Amniotic stem cell (primary cell): ENCODE data around the gene RAB41.
"Not testable (repeated sequence)": the region's sequence is repeated elsewhere in the genome, so short reads cannot be mapped to it uniquely, and the experiment has no call there.

Source experiments
- DNase-seq: peaks from one replicate; lab custom pipeline; 2025; lab: John Stamatoyannopoulos, UW

Gene RAB41

DNA sequence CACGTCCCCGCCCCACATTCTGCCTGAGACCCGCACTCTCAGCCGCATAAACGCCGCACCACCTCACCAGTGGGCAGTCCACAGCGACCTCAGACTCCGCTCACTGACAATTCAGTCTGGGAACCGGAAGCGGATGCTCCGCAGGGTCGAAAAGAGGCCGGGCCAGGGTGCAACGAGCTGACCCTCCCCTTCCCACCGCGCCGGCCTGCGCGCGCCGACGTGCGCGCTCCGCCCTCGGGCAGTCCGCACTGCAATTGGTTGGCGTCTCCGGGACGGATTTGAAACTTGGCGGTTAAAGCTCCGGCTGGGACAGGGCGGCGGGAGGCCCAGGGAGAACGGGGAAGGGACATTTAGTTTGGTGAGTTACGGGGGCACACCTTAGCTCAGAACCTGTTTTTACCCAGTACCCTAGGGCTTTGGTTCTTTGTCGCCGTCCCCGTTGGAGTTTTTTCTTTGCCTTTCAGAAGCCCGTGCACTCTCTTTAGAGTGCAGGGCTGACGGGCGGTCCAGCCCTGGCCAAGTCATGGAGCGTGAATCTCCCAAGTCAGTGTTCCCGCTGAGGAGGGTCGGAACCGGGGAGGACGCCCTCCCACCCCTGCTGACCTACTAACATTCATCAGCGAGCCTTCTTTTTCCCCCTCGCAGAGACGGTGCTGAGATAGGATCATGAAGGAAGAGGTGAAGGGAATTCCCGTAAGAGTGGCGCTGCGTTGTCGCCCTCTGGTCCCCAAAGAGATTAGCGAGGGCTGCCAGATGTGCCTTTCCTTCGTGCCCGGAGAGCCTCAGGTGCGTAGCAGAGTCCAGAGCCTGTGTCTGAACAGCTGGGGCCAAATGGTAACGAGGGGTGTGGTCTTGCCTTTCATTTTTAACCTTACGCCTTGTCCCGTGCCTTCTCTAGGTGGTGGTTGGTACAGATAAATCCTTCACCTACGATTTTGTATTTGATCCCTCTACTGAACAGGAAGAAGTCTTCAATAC is 8.1 kb downstream of the RAB41 start, which contains the start of the genes KIF4A and PDZD11:
Gene KIF4A, plus strand, starts transcription at position 312 of the 978 bp plus-strand sequence. Its CDS starts 355 bp downstream, at position 667.
Gene PDZD11, minus strand, starts transcription at position 135 of the 978 bp plus-strand sequence. CDS start 586 bp downstream, outside the sequence.
- peak; percentile 49 for DNase-seq

GRCh38 chrX:70292788-70293187 is 10.8 kb downstream of the RAB41 start:
- DNase-seq: no peak

DNA sequence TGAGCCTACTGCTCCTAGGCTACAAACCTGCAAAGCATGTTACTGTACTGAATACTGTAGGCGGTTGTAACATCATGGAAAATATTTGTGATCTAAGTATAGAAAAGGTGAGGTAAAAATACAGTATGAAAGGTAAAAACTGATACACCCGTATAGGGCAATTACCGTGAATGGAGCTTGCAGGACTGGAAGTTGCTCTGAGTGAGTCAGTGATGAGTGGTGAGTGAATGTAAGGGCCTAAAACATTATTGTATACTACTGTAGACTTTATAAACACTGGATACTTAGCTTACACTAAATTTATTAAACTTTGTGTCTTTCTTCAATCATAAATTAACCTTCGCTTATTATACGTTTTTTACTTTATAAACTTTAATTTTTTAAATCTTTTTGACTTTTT is 11.6 kb downstream of the RAB41 start:
- no peak for DNase-seq

DNA sequence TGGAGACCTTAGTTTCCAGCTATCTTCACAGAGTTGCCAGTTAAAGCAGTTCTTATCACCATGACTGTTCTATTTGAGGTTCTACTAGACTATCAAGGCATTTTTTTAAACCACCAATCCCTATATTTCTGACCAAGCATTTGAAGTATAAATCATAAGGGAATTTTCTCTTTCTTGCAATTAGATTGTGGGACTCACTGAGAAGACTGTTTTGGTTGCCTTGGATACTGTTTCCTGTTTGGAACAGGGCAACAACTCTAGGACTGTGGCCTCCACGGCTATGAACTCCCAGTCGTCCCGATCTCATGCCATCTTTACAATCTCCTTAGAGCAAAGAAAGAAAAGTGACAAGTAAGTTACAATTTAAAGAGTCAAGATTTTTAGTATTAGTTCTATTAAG is 19.7 kb downstream of the RAB41 start:
- no peak for DNase-seq

GRCh38 chrX:70313503-70313902 is 31.5 kb downstream of the RAB41 start:
- DNase-seq: no peak

GRCh38 chrX:70322784-70323183 is 40.8 kb downstream of the RAB41 start:
- no peak for DNase-seq

- not testable (repeated sequence) for DNase-seq
Measured at GRCh38 chrX:70323628-70324027, 41.7 kb downstream of the RAB41 start.

- DNase-seq: no peak
Measured at GRCh38 chrX:70324326-70324725, 42.4 kb downstream of the RAB41 start.

DNA sequence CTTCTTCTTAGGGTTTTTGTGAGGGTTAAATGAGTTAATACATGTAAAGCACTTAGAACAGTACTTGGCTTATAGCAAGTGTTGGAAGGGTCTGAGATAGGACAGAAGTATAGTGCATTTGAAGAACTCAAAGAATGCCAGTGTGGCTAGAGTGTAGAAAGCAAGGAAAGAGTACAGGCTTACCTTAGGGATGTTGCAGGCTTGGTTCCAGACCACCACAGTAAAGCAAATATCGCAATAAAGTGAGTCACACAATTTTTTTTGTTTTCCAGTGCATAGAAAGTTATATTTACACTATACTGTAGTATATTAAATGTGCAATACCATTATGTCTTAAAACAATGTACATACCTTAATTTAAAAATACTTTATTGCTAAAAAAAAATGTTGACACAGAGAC is 49.2 kb downstream of the RAB41 start:
- DNase-seq: no peak

- no peak for DNase-seq
Measured at GRCh38 chrX:70332600-70332999, 50.6 kb downstream of the RAB41 start.
